ENCODE results near the gene SLC9A9.

SLC9A9 gene

DNA sequence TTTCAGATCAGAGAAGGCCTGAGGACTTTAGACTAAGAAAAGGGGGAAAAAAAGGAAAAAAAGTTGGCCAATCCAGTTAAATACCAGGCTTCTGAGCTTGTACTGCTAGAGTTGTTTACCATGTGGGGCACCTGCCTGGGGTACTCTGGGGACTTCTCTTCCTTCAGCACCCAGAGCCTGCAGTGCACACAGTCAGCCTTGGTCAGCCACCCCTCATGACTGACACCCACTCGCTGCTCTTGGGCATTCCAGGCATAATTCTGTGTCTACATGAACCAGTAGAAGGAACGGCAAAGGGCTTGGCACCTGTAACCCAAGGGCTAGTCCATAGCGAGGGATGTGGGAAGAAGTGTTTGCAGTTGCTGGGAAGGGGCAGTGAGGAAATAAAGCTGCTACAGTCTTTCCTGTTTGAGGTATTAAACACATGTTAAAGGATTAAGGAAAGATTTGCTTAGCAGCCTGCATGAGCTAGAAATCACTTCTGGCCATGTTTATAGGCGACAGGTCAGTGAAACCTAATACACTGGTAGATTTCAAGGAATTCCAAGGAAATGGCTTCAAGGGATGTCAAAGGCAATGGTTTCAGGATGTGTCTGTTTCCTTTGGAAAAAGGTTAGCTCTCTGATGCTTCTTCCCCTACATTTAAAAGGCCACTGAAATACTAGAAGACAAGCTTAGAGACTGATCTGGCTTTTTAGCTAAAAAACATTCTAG lies 496.2 kb downstream of the SLC9A9 start:
- peak overlapping the region; percentile 6 for H3K27ac Mint-ChIP-seq
- ATAC-seq: no peak
- H3K4me3 Mint-ChIP-seq: no peak overlapping the region
- no peaks in the 10 kb centered on the region for H3K27me3 Mint-ChIP-seq
- H3K4me1 Mint-ChIP-seq: peaks cover 39% of the 10 kb centered on the region
- no peaks in the 10 kb centered on the region for H3K9me3 Mint-ChIP-seq
- no peaks in the 10 kb centered on the region for H3K36me3 Mint-ChIP-seq

- H3K4me3 Mint-ChIP-seq: no peak overlapping the region
- peak overlapping the region; percentile 6 for H3K27ac Mint-ChIP-seq
Observed at GRCh38 chr3:143351354-143351753, 496.9 kb downstream of the SLC9A9 start.

DNA sequence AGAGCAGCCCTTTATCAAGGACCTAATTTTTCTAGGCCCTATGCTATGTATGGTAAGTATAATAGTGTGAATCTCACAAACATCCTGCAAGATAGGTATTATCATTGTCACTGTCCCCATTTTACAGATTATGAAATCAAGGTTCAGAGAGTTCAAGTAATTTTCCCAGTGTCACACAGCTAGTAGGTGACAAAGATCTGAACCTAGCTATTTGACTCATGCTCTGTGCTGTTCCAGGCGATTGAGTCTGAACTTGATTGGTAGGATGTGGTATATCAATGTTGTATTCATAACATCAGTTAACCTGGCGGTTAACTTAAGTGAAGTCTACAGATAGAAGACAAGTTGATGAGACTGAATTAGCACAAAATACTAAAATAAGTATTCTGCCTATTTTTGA lies 498.8 kb downstream of the SLC9A9 start:
- H3K4me1 Mint-ChIP-seq: peaks cover 39% of the 10 kb centered on the region
- H3K9me3 Mint-ChIP-seq: no peaks in the 10 kb centered on the region
- H3K4me3 Mint-ChIP-seq: no peak overlapping the region
- ATAC-seq: no peak
- no peaks in the 10 kb centered on the region for H3K27me3 Mint-ChIP-seq
- H3K36me3 Mint-ChIP-seq: peaks cover 12% of the 10 kb centered on the region
- H3K27ac Mint-ChIP-seq: no peak overlapping the region

More at GRCh38 chr3:143351354-143351753, 496.9 kb downstream of the SLC9A9 start:
- H3K9me3 Mint-ChIP-seq: no peaks in the 10 kb centered on the region
- H3K4me1 Mint-ChIP-seq: peaks cover 39% of the 10 kb centered on the region
- no peaks in the 10 kb centered on the region for H3K36me3 Mint-ChIP-seq
- ATAC-seq: no peak
- no peaks in the 10 kb centered on the region for H3K27me3 Mint-ChIP-seq

DNA sequence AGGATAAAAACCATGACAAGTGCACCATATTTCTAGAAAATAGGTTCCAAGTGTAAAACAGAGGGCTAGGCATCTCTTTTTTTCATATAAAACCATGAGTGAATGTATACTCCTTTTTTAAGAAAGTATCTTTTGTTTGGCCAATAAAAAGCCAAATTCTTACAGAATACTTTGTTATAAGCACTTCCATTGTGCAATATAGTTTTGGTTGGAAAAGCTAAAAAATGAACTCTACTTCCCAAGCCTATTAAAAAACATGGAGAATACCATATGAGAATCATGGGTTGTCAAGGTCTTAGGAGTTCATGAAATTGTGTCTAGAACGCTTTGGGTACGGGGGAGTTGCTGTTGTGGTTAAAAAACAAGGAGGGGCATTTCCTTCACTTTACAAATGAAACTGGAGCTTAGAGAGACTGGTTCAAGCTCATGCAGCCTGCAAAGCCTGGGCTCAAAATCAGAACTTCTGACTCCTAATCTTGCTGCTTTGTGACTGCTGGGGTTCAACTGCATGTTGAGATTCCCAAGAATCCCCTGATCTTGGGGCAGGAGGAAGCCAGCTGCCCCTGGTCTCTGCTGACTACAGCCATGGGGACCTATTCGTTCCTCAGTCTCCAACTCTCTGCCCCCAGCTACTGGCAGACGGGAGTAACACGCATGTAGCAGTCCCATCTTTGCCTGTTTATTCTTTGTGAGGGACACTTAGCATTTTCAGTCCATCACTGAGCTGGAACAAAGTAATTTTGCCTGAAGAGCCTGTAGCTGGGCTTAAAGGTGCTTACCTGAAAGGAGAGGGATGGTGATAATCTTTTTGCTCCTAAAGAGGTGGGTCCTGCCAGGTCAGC lies 499.6 kb downstream of the SLC9A9 start:
- Mint-ChIP-seq H3K27me3 (no peaks in the 10 kb centered on the region), H3K27ac (no peak overlapping the region), H3K36me3 (peaks cover 12% of the 10 kb centered on the region), H3K9me3 (no peaks in the 10 kb centered on the region), H3K4me1 (peaks cover 39% of the 10 kb centered on the region), H3K4me3 (no peak overlapping the region)
- no peak for ATAC-seq

DNA sequence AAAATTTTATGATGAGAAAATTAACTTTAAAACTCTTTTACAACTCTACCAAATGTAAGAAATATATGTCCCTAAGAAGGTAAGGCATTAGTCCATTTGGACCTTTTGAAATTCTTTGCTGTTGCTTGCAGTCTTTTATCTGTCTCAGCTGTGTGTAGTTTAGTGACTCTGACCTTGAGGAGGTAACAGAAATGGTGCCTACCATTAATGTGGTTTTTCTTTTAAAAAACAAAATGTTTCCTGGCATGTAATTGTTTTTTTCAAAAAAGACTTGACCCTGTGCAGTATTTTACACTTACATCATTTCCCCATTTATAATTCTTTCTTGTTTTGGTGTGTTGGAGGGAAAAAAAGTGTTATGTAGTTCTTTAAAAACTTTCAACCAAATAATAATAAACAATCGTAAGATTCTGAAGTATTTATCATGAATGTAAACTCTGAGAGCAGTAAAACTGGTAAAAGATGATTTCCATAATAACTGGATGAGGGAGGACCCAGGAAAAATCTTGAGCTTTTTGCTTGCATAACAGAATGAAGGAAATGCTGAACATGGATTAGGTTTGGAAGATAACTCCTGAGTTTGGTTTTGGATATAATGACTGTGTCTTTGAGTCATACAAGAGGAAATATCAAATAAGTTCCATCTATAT lies 503.6 kb downstream of the SLC9A9 start:
- ATAC-seq: no peak
- Mint-ChIP-seq H3K9me3 (no peaks in the 10 kb centered on the region), H3K36me3 (peaks cover 12% of the 10 kb centered on the region), H3K4me1 (peaks cover 8% of the 10 kb centered on the region), H3K4me3 (no peak overlapping the region), H3K27ac (no peak overlapping the region), H3K27me3 (no peaks in the 10 kb centered on the region)

DNA sequence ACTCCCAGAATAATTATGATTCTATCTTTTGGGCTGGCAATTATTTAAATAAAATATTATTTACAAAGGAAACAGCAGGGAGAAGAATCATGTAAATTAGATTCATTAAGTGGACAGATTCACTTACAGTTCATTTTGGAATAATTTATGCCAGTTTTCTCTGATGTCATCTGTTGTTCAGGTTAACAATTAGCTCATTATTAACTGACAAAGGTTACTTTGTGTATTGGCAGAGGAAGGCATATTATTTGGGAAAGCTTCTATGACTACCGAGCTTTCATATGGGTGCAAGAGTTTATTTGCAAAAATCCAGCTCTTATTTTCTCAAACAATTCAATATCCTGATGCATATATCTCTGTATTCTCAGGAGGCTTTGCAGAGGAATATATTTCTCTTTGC lies 504.3 kb downstream of the SLC9A9 start:
- no peaks in the 10 kb centered on the region for H3K9me3 Mint-ChIP-seq
- no peak for ATAC-seq

GRCh38 chr3:143343031-143343430 lies 505.2 kb downstream of the SLC9A9 start:
- H3K27me3 Mint-ChIP-seq: no peaks in the 10 kb centered on the region
- peaks cover 12% of the 10 kb centered on the region for H3K36me3 Mint-ChIP-seq
- no peak overlapping the region for H3K27ac Mint-ChIP-seq
- no peaks in the 10 kb centered on the region for H3K9me3 Mint-ChIP-seq
- H3K4me1 Mint-ChIP-seq: no peaks in the 10 kb centered on the region
- ATAC-seq: no peak
- H3K4me3 Mint-ChIP-seq: no peak overlapping the region

More for the DNA sequence above, 504.3 kb downstream of the SLC9A9 start:
- peaks cover 12% of the 10 kb centered on the region for H3K36me3 Mint-ChIP-seq
- no peaks in the 10 kb centered on the region for H3K27me3 Mint-ChIP-seq
- no peak overlapping the region for H3K4me3 Mint-ChIP-seq
- H3K4me1 Mint-ChIP-seq: peaks cover 6% of the 10 kb centered on the region
- H3K27ac Mint-ChIP-seq: no peak overlapping the region

DNA sequence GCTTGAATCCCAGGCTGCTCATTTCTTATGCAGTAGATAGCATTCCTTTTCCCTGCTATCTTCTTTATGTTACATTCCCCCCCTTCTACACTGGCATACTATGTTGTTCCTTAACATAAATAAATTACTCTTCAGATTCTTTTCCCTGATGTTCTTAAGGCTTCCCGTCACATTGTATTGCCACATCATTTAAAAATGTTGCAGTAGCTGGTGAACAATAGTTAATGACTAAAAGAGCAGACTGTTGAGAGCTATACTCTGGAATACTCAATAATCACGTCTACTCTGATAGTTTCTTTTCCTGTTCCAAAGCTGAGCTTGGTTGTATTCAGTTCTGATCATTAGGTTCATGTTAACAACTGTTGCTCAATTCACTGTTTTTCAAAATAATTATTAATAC lies 508.8 kb downstream of the SLC9A9 start:
- no peak overlapping the region for H3K4me3 Mint-ChIP-seq
- H3K36me3 Mint-ChIP-seq: peaks cover 5% of the 10 kb centered on the region
- H3K9me3 Mint-ChIP-seq: no peaks in the 10 kb centered on the region
- H3K27me3 Mint-ChIP-seq: no peaks in the 10 kb centered on the region
- no peaks in the 10 kb centered on the region for H3K4me1 Mint-ChIP-seq
- no peak overlapping the region for H3K27ac Mint-ChIP-seq
- no peak for ATAC-seq

DNA sequence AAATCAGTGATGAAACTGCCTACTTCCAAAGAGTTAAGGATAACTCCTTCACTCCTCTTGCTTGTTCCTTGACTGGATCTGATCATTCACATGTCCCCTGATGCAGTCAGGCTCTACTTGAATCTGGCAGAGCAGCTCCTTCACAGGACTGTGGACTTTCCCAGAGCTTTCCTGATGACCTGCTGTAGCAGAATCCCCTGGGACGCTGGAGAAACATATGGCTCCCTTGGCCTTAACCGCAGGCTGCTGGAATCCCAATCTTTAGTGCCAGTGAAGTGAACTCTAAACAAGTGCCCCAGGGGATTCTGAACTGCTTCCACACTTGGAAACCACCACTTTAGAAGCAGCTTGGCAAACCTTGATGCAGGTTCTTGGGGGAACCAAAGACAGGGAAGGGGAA lies 510.9 kb downstream of the SLC9A9 start:
- peaks cover 5% of the 10 kb centered on the region for H3K36me3 Mint-ChIP-seq
- no peak overlapping the region for H3K4me3 Mint-ChIP-seq
- no peaks in the 10 kb centered on the region for H3K4me1 Mint-ChIP-seq
- no peak for ATAC-seq
- no peak overlapping the region for H3K27ac Mint-ChIP-seq
- H3K27me3 Mint-ChIP-seq: no peaks in the 10 kb centered on the region
- H3K9me3 Mint-ChIP-seq: no peaks in the 10 kb centered on the region

DNA sequence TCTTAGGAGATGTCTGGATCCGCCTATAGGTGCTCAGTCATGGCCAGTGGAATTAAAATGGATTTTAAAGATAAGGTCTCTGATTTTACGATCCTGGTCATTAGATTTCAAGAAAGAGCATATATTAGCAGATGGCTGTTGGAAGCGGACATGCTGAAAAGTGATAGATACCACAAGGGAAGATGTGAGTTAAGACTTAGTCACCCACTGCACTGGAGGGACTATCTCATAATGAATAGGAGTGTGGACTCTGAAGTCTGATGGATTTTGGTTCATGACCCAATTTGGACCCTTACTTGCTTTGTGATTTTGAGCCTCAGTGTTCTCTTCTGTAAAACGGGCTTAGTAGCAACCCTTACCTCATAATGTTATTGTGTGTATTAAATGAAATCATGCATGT lies 514.0 kb downstream of the SLC9A9 start:
- H3K4me3 Mint-ChIP-seq: no peak overlapping the region
- peaks cover 5% of the 10 kb centered on the region for H3K36me3 Mint-ChIP-seq

DNA sequence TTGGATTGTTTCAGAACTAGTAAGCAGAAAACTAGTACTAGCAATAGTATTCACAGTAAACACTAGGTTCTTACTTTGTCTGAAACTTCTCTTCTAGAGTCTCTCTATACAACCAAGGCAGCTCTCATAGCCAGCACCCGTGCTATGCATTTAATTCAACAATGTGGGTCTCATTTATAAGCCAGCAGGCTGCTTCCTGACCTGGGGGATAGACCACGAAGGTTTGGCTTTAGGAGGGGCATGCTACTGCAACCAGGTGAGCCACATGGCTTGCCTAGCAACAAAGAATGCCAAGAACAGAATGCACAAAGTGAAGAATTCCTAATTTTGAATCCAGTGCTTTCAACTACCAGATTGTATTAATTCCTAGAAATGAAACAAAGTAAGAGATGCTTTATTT lies 514.9 kb downstream of the SLC9A9 start:
- no peaks in the 10 kb centered on the region for H3K9me3 Mint-ChIP-seq
- peaks cover 5% of the 10 kb centered on the region for H3K36me3 Mint-ChIP-seq
- H3K4me3 Mint-ChIP-seq: no peak overlapping the region
- no peak for ATAC-seq
- H3K4me1 Mint-ChIP-seq: no peaks in the 10 kb centered on the region
- no peaks in the 10 kb centered on the region for H3K27me3 Mint-ChIP-seq
- no peak overlapping the region for H3K27ac Mint-ChIP-seq

More for the DNA sequence above, 514.0 kb downstream of the SLC9A9 start:
- Mint-ChIP-seq H3K27ac (no peak overlapping the region), H3K4me1 (no peaks in the 10 kb centered on the region), H3K9me3 (no peaks in the 10 kb centered on the region), H3K27me3 (no peaks in the 10 kb centered on the region)
- no peak for ATAC-seq

DNA sequence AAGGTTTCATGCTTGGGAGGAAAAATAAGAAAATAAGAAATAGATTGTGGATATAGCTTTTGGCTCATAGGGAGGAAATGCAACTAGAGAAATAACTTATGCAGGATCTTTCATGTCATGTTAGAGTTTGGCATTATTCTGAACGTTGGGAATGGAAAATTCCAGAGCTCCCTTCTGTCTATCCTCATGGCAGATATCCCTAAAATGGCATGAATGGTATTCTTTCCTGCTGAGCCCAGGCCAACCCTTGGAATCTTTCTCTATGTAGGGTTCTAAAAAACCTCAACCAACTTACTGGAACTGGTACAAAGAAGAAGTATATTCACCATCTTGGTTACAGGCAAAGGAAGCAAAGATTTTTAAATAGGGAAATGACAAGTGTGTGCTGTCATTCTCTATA lies 516.2 kb downstream of the SLC9A9 start:
- no peaks in the 10 kb centered on the region for H3K27me3 Mint-ChIP-seq
- no peak for ATAC-seq
- no peak overlapping the region for H3K27ac Mint-ChIP-seq
- no peaks in the 10 kb centered on the region for H3K36me3 Mint-ChIP-seq
- no peak overlapping the region for H3K4me3 Mint-ChIP-seq
- H3K4me1 Mint-ChIP-seq: peaks cover 8% of the 10 kb centered on the region
- no peaks in the 10 kb centered on the region for H3K9me3 Mint-ChIP-seq

DNA sequence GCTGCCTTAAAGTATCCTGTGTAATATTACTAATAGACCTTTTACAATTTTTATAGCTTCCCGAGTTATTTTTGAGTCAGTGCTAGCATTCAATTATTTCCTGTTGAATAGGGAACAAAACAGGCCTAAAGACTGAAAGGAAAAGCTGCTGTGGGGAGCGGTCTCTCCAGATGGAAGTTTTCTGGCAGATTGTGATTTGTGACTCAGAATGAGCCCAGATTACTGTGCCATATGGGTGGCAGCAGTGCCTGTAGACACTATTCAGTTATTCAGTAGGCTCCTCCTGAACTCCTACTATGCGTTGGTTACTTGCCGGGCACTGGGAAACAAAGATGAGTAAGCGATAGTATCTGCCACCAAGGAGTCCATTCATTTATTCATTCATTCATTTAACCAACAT lies 516.9 kb downstream of the SLC9A9 start:
- Mint-ChIP-seq H3K4me3 (no peak overlapping the region), H3K36me3 (no peaks in the 10 kb centered on the region), H3K4me1 (peaks cover 15% of the 10 kb centered on the region), H3K27ac (no peak overlapping the region), H3K9me3 (no peaks in the 10 kb centered on the region), H3K27me3 (no peaks in the 10 kb centered on the region)
- no peak for ATAC-seq

DNA sequence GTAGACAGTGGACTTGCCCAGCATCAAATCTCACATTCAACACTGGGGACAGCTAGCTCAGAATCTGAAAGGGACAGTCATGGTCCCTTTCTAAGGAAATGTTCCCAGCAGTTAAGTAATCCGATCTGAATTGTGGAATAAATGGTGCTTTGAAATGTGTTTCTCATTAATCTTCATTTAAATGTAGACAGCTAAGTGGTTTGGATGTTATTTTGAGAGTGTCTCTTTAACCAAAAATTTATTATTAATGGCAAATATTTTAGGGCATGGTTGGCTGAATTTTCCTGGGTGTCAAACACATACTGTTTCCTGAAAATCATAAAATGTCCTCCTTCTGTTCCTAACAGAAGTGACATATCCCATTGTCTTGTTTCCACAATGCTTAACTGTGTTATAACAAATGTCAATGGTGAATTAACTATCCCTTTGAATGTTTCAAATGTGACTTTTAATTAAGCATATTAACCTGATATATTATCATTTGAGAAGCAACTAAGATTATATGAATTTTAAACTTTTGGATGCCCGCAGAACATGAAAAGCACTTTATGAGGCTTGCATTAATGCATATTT lies 517.9 kb downstream of the SLC9A9 start:
- no peaks in the 10 kb centered on the region for H3K27me3 Mint-ChIP-seq
- H3K27ac Mint-ChIP-seq: no peak overlapping the region
- H3K36me3 Mint-ChIP-seq: no peaks in the 10 kb centered on the region
- H3K4me3 Mint-ChIP-seq: no peak overlapping the region
- H3K4me1 Mint-ChIP-seq: peaks cover 18% of the 10 kb centered on the region
- H3K9me3 Mint-ChIP-seq: no peaks in the 10 kb centered on the region
- ATAC-seq: no peak

DNA sequence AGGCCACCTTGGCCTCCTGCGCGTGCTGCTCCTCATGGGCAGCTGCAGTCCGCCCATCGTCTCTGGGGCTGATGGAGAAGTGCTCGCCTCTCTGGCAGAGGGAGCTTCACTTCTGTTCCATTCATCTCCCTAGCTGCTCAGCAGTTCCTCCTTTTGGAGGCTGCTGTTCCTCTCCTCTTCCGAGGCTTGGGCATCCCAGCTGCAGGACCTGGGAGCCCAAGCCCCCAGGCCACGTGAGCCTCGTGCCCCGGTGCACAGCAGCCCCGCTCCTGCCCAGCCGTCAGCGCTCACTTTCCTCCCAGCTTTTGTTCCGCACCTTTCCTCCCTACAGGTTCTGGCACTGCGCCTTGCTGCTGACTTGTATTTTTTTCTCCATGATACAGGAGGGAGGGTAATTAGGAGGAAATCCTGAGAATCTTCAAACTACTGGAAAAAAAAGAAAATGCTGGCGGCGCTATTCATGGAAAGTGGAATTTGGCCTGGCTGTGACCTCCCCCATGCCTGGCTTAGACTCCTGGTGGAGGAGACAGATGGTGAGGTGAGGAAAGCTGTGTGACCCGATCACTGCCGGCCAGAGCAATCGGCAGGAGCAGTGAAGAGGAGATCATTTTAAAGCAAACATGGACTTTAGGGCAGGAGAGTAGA lies 518.6 kb downstream of the SLC9A9 start:
- no peaks in the 10 kb centered on the region for H3K9me3 Mint-ChIP-seq

More for the DNA sequence above, 518.6 kb downstream of the SLC9A9 start:
- H3K4me3 Mint-ChIP-seq: no peak overlapping the region
- no peak for ATAC-seq
- H3K36me3 Mint-ChIP-seq: peaks cover 6% of the 10 kb centered on the region
- no peak overlapping the region for H3K27ac Mint-ChIP-seq
- H3K4me1 Mint-ChIP-seq: peaks cover 18% of the 10 kb centered on the region
- H3K27me3 Mint-ChIP-seq: no peaks in the 10 kb centered on the region
